ENCODE data around the gene ALAS2.

GRCh38 chrX:55056820-55057674 is 26.3 kb upstream of the ALAS2 start:
- TF ChIP-seq CTCF (IDR thresholded peaks at IDR 0.05) (no peak), POLR2A (IDR thresholded peaks at IDR 0.05) (no peak)
